Stimulated activated memory B cell treated with anti-CD40 and anti-IgM and Interleukin-4, amounts not matched to agents 10 μg/mL and 1 μg/mL and 100 μg/mL, for 72 hours (primary cell): ENCODE data around the gene ISG15.
"Not testable (repeated sequence)": the region's sequence is repeated elsewhere in the genome, so short reads cannot be mapped to it uniquely, and the experiment has no call there.

Source experiments
- ATAC-seq: fragments of 150-1000 bp; cut with Tn5 transposase; 2 replicates; pipeline ENCODE4 v1.10.0; 2021
- H3K27ac Mint-ChIP-seq: one replicate; pipeline ENCODE4 v1.8.0; 2022; ENCODE audit warnings: mild to moderate bottlenecking, mixed read lengths
- H3K27me3 Mint-ChIP-seq: one replicate; pipeline ENCODE4 v1.8.0; 2022; ENCODE audit warnings: mixed read lengths
- H3K36me3 Mint-ChIP-seq: one replicate; pipeline ENCODE4 v1.8.0; 2022; ENCODE audit warnings: mixed read lengths
- H3K4me1 Mint-ChIP-seq: one replicate; pipeline ENCODE4 v1.8.0; 2022; ENCODE audit warnings: mixed read lengths
- H3K4me3 Mint-ChIP-seq: one replicate; pipeline ENCODE4 v1.8.0; 2022; ENCODE audit warnings: mild to moderate bottlenecking, moderate library complexity, mixed read lengths
- H3K9me3 Mint-ChIP-seq: one replicate; pipeline ENCODE4 v1.8.0; 2022; ENCODE audit warnings: mixed read lengths

Gene ISG15

DNA sequence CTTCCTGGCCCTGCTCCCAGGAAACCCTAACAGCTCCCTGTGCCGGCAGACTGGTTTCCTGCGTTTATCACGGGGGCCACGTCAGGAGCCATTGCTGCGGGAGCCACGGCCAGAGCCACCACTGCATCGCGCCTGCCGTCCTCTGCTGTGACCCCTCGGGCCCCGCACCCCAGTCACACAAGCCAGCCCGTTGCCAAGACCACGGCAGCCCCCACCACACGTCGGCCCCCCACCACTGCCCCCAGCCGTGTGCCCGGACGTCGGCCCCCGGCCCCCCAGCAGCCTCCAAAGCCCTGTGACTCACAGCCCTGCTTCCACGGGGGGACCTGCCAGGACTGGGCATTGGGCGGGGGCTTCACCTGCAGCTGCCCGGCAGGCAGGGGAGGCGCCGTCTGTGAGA, 34.7 kb downstream of the ISG15 start:
- peaks cover 20% of the 10 kb centered on the region for H3K4me1 Mint-ChIP-seq
- no peak overlapping the region for H3K4me3 Mint-ChIP-seq
- H3K27ac Mint-ChIP-seq: no peak overlapping the region
- H3K27me3 Mint-ChIP-seq: no peaks in the 10 kb centered on the region
- H3K36me3 Mint-ChIP-seq: peaks cover 48% of the 10 kb centered on the region
- H3K9me3 Mint-ChIP-seq: peaks cover 3% of the 10 kb centered on the region
- ATAC-seq: no peak

DNA sequence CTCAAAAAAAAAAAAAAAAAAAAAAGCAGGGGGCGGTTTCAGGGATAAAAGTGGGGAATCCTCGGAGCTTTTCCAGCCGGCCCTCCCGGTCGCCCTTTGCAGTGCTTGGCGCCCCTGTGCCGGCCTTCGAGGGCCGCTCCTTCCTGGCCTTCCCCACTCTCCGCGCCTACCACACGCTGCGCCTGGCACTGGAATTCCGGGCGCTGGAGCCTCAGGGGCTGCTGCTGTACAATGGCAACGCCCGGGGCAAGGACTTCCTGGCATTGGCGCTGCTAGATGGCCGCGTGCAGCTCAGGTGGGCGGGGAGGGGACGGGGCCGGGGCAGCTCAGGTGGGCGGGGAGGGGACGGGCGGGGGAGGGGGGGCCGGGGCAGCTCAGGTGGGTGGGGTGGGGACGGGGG, 35.5 kb downstream of the ISG15 start:
- Mint-ChIP-seq H3K27me3 (no peaks in the 10 kb centered on the region), H3K9me3 (no peaks in the 10 kb centered on the region), H3K27ac (no peak overlapping the region), H3K4me3 (no peak overlapping the region), H3K36me3 (peaks cover 45% of the 10 kb centered on the region), H3K4me1 (peaks cover 20% of the 10 kb centered on the region)
- no peak for ATAC-seq

GRCh38 chr1:1049318-1050165, 36.2 kb downstream of the ISG15 start:
- Mint-ChIP-seq H3K27ac (no peak overlapping the region), H3K4me1 (peaks cover 20% of the 10 kb centered on the region), H3K9me3 (no peaks in the 10 kb centered on the region), H3K36me3 (peaks cover 42% of the 10 kb centered on the region), H3K4me3 (no peak overlapping the region), H3K27me3 (no peaks in the 10 kb centered on the region)
- ATAC-seq: peak; percentile 1

GRCh38 chr1:1050577-1051052, 37.3 kb downstream of the ISG15 start:
- peaks cover 20% of the 10 kb centered on the region for H3K4me1 Mint-ChIP-seq
- H3K27me3 Mint-ChIP-seq: peaks cover 10% of the 10 kb centered on the region
- peaks cover 41% of the 10 kb centered on the region for H3K36me3 Mint-ChIP-seq
- peak overlapping the region; percentile 80 for H3K4me3 Mint-ChIP-seq
- peak; percentile 73 for ATAC-seq
- H3K9me3 Mint-ChIP-seq: no peaks in the 10 kb centered on the region
- H3K27ac Mint-ChIP-seq: peak overlapping the region; percentile 48

DNA sequence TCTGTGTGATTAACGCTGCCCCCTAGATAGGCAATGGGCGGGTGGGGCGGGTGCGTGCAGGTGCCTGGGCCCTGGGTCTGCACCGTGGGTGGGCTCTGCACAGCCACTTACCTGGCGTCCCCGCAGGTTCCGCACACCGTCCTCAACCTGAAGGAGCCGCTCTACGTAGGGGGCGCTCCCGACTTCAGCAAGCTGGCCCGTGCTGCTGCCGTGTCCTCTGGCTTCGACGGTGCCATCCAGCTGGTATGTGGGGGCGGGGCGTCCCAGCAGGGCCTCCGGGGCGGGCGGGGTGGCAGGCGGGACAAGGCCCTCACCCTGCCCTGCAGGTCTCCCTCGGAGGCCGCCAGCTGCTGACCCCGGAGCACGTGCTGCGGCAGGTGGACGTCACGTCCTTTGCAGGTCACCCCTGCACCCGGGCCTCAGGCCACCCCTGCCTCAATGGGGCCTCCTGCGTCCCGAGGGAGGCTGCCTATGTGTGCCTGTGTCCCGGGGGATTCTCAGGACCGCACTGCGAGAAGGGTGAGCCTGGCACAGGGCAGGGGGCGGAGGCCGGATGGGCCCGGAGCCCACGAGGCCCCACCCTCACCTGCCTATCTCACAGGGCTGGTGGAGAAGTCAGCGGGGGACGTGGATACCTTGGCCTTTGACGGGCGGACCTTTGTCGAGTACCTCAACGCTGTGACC, 38.0 kb downstream of the ISG15 start:
- Mint-ChIP-seq H3K9me3 (no peaks in the 10 kb centered on the region), H3K4me3 (peak overlapping the region; percentile 80), H3K36me3 (peaks cover 40% of the 10 kb centered on the region), H3K27ac (peak overlapping the region; percentile 48), H3K4me1 (peaks cover 20% of the 10 kb centered on the region), H3K27me3 (peaks cover 17% of the 10 kb centered on the region)
- ATAC-seq: no peak

DNA sequence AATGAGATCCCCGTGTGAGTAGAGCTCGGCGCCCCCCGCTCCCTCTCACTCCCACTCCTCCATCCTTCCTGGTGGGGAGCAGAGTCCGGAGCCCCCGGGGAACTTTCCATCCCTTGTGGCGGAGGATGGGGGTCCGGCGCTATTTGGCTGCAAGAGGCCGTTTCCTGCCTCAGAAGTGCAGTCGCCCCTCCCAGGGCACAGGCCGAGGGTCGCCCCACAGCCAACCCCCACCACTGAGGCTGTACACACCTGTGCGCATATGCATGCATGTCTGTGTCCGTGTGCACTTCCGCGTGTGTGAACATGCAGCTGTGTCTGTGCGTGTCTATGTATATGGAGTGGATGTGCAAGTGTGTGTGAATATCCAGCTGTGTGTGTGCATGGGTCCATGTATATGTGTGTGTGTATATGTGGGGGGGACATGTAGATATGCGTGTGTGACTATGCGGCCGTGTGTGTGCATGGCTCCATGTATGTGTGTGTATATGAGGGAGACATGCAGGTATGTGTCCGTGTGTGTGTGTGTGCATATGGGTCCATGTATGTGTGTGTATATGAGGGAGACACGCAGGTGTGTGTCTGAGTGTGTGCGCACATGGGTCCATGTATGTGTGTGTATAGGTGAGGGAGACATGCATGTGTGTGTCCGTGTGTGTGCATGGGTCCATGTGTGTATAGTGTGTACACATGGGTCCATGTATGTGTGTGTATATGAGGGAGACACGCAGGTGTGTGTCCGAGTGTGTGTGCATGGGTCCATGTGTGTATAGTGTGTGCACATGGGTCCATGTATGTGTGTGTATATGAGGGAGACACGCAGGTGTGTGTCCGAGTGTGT, 38.9 kb downstream of the ISG15 start:
- H3K4me3 Mint-ChIP-seq: no peak overlapping the region
- ATAC-seq: no peak
- H3K9me3 Mint-ChIP-seq: no peaks in the 10 kb centered on the region

DNA sequence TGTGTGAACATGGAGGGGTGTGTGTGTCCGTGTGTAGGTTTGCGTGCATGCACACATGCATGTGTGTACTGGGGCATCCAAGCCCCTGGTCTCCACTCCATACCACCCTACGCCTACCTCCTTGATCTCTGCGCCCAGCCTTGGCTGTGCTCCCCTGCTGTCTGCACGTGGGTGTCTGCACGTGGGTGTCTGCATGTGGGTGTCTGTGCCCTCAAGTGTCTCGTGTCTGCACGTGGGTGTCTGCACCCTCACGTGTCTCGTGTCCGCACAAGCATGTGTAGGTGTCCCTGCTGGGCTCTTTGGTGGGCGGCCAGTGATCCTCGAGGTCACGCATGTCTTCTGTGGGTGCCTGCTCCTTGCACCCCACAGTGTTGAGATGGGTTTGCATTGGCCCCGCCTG, 39.7 kb downstream of the ISG15 start:
- Mint-ChIP-seq H3K36me3 (peaks cover 32% of the 10 kb centered on the region), H3K9me3 (no peaks in the 10 kb centered on the region), H3K27me3 (peaks cover 33% of the 10 kb centered on the region), H3K27ac (no peak overlapping the region), H3K4me3 (no peak overlapping the region), H3K4me1 (peaks cover 25% of the 10 kb centered on the region)
- no peak for ATAC-seq

More for the DNA sequence above, 38.9 kb downstream of the ISG15 start:
- Mint-ChIP-seq H3K36me3 (peaks cover 36% of the 10 kb centered on the region), H3K27me3 (peaks cover 25% of the 10 kb centered on the region), H3K27ac (no peak overlapping the region), H3K4me1 (peaks cover 20% of the 10 kb centered on the region)

DNA sequence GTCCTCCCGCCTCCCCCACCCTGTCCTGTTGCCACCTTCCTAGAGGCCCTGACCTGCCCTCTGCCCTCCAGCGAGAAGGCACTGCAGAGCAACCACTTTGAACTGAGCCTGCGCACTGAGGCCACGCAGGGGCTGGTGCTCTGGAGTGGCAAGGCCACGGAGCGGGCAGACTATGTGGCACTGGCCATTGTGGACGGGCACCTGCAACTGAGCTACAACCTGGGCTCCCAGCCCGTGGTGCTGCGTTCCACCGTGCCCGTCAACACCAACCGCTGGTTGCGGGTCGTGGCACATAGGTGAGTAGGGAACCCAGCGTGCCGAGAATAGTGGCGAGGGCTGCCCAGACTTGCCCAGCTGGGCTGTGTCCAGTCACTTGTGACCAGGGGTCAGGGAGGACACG, 40.4 kb downstream of the ISG15 start:
- Mint-ChIP-seq H3K27ac (no peak overlapping the region), H3K36me3 (peaks cover 32% of the 10 kb centered on the region), H3K9me3 (no peaks in the 10 kb centered on the region), H3K4me1 (peaks cover 32% of the 10 kb centered on the region), H3K27me3 (peaks cover 40% of the 10 kb centered on the region), H3K4me3 (no peak overlapping the region)
- ATAC-seq: no peak

GRCh38 chr1:1054099-1054700, 40.9 kb downstream of the ISG15 start:
- no peak overlapping the region for H3K4me3 Mint-ChIP-seq
- no peak for ATAC-seq
- H3K27me3 Mint-ChIP-seq: peaks cover 45% of the 10 kb centered on the region
- peaks cover 32% of the 10 kb centered on the region for H3K36me3 Mint-ChIP-seq
- peaks cover 37% of the 10 kb centered on the region for H3K4me1 Mint-ChIP-seq
- no peaks in the 10 kb centered on the region for H3K9me3 Mint-ChIP-seq
- no peak overlapping the region for H3K27ac Mint-ChIP-seq

GRCh38 chr1:1054971-1055370, 41.7 kb downstream of the ISG15 start:
- H3K9me3 Mint-ChIP-seq: no peaks in the 10 kb centered on the region
- peaks cover 48% of the 10 kb centered on the region for H3K27me3 Mint-ChIP-seq

GRCh38 chr1:1055841-1056736, 42.8 kb downstream of the ISG15 start:
- peaks cover 37% of the 10 kb centered on the region for H3K36me3 Mint-ChIP-seq
- peaks cover 38% of the 10 kb centered on the region for H3K4me1 Mint-ChIP-seq
- H3K9me3 Mint-ChIP-seq: no peaks in the 10 kb centered on the region
- no peak overlapping the region for H3K4me3 Mint-ChIP-seq
- ATAC-seq: no peak
- H3K27ac Mint-ChIP-seq: no peak overlapping the region
- peaks cover 59% of the 10 kb centered on the region for H3K27me3 Mint-ChIP-seq

More at GRCh38 chr1:1054971-1055370, 41.7 kb downstream of the ISG15 start:
- no peak overlapping the region for H3K27ac Mint-ChIP-seq
- peaks cover 32% of the 10 kb centered on the region for H3K36me3 Mint-ChIP-seq
- H3K4me3 Mint-ChIP-seq: no peak overlapping the region
- peaks cover 37% of the 10 kb centered on the region for H3K4me1 Mint-ChIP-seq
- ATAC-seq: no peak

DNA sequence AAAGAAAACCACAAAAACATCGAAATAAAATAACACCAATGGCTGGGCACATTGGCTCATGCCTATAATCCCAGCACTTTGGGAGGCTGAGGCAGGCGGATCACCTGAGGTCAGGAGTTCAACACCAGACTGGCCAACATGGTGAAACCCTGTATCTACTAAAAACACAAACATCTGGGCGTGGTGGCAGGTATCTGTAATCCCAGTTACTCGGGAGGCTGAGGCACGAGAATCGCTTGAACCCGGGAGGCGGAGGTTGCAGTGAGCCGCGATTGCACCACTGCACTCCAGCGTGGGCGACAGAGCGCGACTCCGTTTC, 44.4 kb downstream of the ISG15 start:
- peaks cover 62% of the 10 kb centered on the region for H3K27me3 Mint-ChIP-seq
- H3K9me3 Mint-ChIP-seq, ATAC-seq: not testable (repeated sequence)
- peaks cover 40% of the 10 kb centered on the region for H3K4me1 Mint-ChIP-seq
- peak overlapping the region; percentile 66 for H3K27ac Mint-ChIP-seq
- H3K4me3 Mint-ChIP-seq: peak overlapping the region; percentile 83
- H3K36me3 Mint-ChIP-seq: peaks cover 28% of the 10 kb centered on the region

GRCh38 chr1:1058088-1058905, 45.0 kb downstream of the ISG15 start:
- no peak for ATAC-seq
- Mint-ChIP-seq H3K4me3 (peak overlapping the region; percentile 83), H3K4me1 (peaks cover 46% of the 10 kb centered on the region), H3K27me3 (peaks cover 62% of the 10 kb centered on the region), H3K36me3 (peaks cover 22% of the 10 kb centered on the region), H3K9me3 (no peaks in the 10 kb centered on the region), H3K27ac (peak overlapping the region; percentile 66)
